Breast epithelium (tissue), 3 donors: Measurements from ENCODE around the gene LFNG.

Experiments
- POLR2A ChIP-seq: fragments of 450-650 bp; IDR thresholded peaks from one replicate; pipeline ENCODE4 v1.6.1; 2016; ENCODE audit warnings: antibody characterized with exemption, mild to moderate bottlenecking, moderate library complexity
- POLR2AphosphoS5 ChIP-seq, 3 donors: sonication (generic); formaldehyde crosslinking; IDR thresholded peaks; one replicate each; pipeline ENCODE4 v1.6.1; 2017; ENCODE audit warnings: antibody characterized with exemption in 3 of 3
- TF ChIP-seq, protein P1 (sequence below), 3 donors: fragments of 450-650 bp; IDR thresholded peaks; one replicate each; pipeline ENCODE4 v1.5.1; 2016 to 2017; ENCODE audit warnings: antibody characterized with exemption in 3 of 3, mild to moderate bottlenecking in 3 of 3, moderate library complexity in 3 of 3

DNA sequence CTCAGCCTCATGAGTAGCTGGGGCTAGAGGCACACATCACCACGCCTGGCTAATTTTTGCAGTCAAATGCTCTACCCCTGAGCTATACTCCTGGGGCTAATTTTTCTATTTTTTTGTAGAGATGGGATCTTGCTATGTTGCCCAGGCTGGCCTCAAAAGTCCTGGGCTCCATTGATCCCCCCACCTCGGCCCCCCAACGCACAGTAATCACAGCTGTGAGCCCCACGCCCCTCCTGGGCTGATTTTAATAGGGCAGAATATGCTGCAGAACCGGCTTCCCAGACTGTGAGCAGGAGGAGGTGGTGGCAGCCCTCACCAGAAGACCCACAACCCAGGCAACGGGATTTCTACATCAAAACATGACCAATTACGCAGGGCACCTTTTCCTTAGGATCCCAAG, 20.6 kb downstream of the LFNG start:
- TF ChIP-seq POLR2AphosphoS5 (IDR thresholded peaks at IDR 0.05) (no peak), POLR2A (no peak)
- TF ChIP-seq, protein P1, sequence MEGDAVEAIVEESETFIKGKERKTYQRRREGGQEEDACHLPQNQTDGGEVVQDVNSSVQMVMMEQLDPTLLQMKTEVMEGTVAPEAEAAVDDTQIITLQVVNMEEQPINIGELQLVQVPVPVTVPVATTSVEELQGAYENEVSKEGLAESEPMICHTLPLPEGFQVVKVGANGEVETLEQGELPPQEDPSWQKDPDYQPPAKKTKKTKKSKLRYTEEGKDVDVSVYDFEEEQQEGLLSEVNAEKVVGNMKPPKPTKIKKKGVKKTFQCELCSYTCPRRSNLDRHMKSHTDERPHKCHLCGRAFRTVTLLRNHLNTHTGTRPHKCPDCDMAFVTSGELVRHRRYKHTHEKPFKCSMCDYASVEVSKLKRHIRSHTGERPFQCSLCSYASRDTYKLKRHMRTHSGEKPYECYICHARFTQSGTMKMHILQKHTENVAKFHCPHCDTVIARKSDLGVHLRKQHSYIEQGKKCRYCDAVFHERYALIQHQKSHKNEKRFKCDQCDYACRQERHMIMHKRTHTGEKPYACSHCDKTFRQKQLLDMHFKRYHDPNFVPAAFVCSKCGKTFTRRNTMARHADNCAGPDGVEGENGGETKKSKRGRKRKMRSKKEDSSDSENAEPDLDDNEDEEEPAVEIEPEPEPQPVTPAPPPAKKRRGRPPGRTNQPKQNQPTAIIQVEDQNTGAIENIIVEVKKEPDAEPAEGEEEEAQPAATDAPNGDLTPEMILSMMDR (IDR thresholded peaks at IDR 0.05), result no peak
